ACHN (cell line): ENCODE results near the gene DPP6.

ENCODE experiments used
- DNase-seq: peaks from one replicate; pipeline ENCODE4 v3.0.0-alpha.2; 2015
- in situ Hi-C: cut with HindIII; loops from 2 replicates; pipeline ENCODE4 v1.10.0; 2017; ENCODE audit warnings: low sequenced_read_pairs, low pct_ligation_motif_present, low pct_unique_long_range_greater_than_20kb

DPP6 gene

GRCh38 chr7:154425271-154425670, 373.1 kb downstream of the DPP6 start:
- in situ Hi-C loops = no loop called here

GRCh38 chr7:154426778-154427177, 374.6 kb downstream of the DPP6 start:
- DNase-seq = no peak
- in situ Hi-C loops = no loop called here

More at GRCh38 chr7:154425271-154425670, 373.1 kb downstream of the DPP6 start:
- DNase-seq = no peak

- in situ Hi-C loops = no loop called here
- DNase-seq = no peak
Observed at GRCh38 chr7:154427533-154427932, 375.3 kb downstream of the DPP6 start.

- in situ Hi-C loops = no loop called here
- no peak for DNase-seq
Observed at GRCh38 chr7:154429666-154430404, 377.6 kb downstream of the DPP6 start.

GRCh38 chr7:154430640-154431039, 378.4 kb downstream of the DPP6 start:
- in situ Hi-C loops = no loop called here
- DNase-seq = no peak

GRCh38 chr7:154431045-154431444, 378.8 kb downstream of the DPP6 start:
- in situ Hi-C loops = no loop called here

GRCh38 chr7:154433632-154434598, 381.7 kb downstream of the DPP6 start:
- in situ Hi-C loops = no loop called here
- DNase-seq = no peak

More at GRCh38 chr7:154431045-154431444, 378.8 kb downstream of the DPP6 start:
- no peak for DNase-seq

- in situ Hi-C loops = no loop called here
- DNase-seq = no peak
Observed at GRCh38 chr7:154436560-154436959, 384.4 kb downstream of the DPP6 start.

- in situ Hi-C loops = no loop called here
Observed at GRCh38 chr7:154437234-154437633, 385.0 kb downstream of the DPP6 start.

GRCh38 chr7:154438571-154439367, 386.6 kb downstream of the DPP6 start:
- no peak for DNase-seq
- in situ Hi-C loops = no loop called here

More at GRCh38 chr7:154437234-154437633, 385.0 kb downstream of the DPP6 start:
- no peak for DNase-seq

- no peak for DNase-seq
- in situ Hi-C loops = no loop called here
Observed at GRCh38 chr7:154440058-154440457, 387.9 kb downstream of the DPP6 start.

GRCh38 chr7:154440651-154441050, 388.5 kb downstream of the DPP6 start:
- in situ Hi-C loops = no loop called here
- no peak for DNase-seq

GRCh38 chr7:154441811-154442210, 389.6 kb downstream of the DPP6 start:
- in situ Hi-C loops = no loop called here
- no peak for DNase-seq

- no peak for DNase-seq
- in situ Hi-C loops = no loop called here
Observed at GRCh38 chr7:154442939-154443338, 390.7 kb downstream of the DPP6 start.

- in situ Hi-C loops = no loop called here
- no peak for DNase-seq
Observed at GRCh38 chr7:154450451-154450850, 398.3 kb downstream of the DPP6 start.

GRCh38 chr7:154451480-154452457, 399.6 kb downstream of the DPP6 start:
- no peak for DNase-seq
- in situ Hi-C loops = no loop called here

- no peak for DNase-seq
- in situ Hi-C loops = no loop called here
Observed at GRCh38 chr7:154463794-154464193, 411.6 kb downstream of the DPP6 start.

- DNase-seq = no peak
- in situ Hi-C loops = no loop called here
Observed at GRCh38 chr7:154469652-154470051, 417.5 kb downstream of the DPP6 start.
